Aortic smooth muscle cell (primary cell): ENCODE results near the gene EPS8L1. TPM values are rescaled to one million over a fixed set of nuclear protein-coding genes. Genes with fewer than 3 reads are reported as not detected.

Source experiments
- total RNA-seq: library from RNA; depleted of rRNA; stranded (reverse); fragments of >200 nt; gene quantifications from 2 replicates; pipeline ENCODE4 v1.2.3, GENCODE V29; 2014

The EPS8L1 gene
- total RNA-seq, result 0.53 and 0.75 TPM in 2 replicates

DNA sequence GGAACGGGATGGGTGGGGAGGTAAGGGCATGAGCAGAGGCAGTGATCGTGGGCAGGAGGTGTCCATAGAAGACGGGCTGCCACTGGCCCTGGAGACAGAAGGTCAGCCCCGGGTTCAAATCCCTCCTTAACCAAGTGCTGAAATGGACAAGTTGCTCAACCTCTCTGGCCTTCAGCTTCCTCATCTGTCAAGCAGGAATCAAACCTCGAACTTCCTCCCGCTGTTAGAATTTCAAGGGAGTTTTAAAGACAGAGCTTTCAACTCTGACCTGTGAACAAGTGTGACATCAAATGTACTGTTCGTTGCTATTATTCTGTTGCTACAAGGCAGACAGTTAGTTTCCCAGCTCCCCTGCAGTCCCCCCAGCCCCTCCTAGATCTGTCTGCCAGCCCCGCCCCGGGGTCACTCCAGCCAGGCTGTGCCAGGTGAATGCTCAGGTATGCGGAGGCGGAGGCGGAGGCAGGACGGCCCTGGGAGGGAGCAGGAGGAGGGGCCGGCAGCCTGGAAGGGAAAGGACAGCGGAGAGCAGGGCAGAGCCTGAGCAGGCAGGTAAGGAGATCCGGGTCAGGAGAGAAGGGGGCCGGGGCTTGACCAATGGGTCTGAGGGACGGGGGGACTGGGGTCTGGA, at the start of gene EPS8L1:
Gene EPS8L1, plus strand, starts transcription at position 499 of the 628 bp plus-strand sequence. CDS start 576 bp downstream, outside the sequence.

DNA sequence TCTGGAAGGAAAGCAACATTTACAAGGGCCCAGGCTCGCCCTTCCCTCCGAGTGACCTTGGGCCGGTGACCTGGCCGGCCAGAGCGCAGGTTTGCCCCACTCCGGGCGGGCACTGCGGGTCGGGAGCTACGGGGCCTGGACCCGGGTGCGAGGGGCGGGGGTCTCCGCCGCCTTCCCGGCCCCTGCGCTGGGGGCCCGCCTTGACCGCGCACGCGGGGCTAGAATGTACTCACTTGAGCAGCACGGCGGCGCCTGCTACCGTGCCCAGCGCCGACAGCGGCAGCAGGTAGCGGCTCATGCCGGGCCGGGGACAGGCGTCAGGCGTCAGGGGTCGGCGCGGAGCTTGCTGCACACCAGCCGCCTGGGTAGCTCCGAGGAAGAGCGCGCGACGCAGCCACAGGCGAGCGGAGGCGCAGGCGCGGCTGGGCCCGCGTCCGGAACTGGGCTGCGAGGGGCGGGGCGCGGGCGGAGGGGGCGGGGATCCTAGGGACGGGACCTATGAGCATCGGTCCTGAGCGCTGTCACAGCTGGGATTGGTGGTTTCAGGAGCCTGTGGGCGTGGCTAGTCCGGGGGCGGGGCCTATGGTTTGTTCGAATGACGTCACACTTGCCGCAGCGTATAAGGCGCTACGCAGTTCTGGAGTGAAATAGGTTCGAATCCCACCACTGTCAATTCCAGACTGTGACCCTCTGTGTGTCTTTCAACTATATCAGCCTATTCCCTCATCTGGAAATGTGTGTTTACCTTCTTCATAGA, 12.8 kb upstream of the EPS8L1 start, which contains the start of gene RDH13:
Gene RDH13, minus strand, starts transcription at position 414 of the 757 bp plus-strand sequence. Its CDS starts 116 bp downstream, at position 298.

DNA sequence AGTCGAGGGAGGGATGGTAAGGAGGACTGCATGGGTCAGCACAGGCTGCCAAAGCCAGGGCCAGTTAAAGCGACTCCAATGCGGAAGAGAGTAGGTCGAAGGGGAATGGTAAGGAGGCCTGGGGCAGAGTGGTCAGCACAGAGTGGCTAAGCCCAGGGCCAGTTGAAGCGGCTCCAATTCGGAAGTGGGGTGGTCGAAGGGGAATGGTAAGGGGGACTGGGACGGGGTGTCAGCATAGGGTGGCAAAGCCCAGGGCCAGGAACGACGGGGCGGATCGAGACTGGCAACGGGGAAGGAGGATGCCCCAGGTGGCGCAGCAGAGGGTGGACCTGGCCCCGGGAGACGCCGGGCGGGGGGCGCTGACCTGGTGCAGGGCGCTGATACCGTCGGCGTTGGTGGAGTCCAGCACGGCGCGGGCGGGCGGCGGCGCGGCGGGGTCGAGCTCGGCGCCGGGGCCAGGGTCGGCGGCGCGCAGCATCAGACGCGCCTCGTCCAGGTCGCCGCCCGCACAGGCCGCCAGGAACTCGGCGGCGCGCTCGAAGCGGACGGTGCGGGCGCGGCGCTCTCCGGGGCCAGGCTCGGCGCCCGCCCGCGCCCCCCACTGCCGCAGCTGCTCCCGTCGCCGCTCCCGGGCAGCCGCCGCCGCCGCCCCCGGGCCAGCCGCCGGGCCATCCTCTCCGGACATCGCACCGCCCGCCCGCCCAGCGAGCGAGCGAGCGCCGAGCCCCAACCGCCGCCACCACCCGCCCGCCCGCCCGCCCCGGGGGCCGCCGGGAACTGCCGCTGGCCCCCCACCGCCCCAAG, 41.4 kb downstream of the EPS8L1 start, which contains the start of gene PPP1R12C:
Gene PPP1R12C, minus strand, starts transcription at position 779 of the 804 bp plus-strand sequence. Its CDS starts 94 bp downstream, at position 685.

Other genes starting within 250 kb of the EPS8L1 start
- gene KIR2DS4, start 243.2 kb upstream of the EPS8L1 start, total RNA-seq, result not detected in 2 replicates
- gene KIR3DL2, start 225.4 kb upstream of the EPS8L1 start, total RNA-seq, result not detected in 2 replicates
- gene FCAR, start 201.6 kb upstream of the EPS8L1 start, total RNA-seq, result not detected in 2 replicates
- gene NCR1, start 169.7 kb upstream of the EPS8L1 start, total RNA-seq, result not detected in 2 replicates
- not detected in 2 replicates for gene NLRP7, start 128.3 kb upstream of the EPS8L1 start, total RNA-seq
- gene NLRP2, start 109.5 kb upstream of the EPS8L1 start, total RNA-seq, result 0.13 TPM in 1 of 2 replicates, not detected in the other
- not detected in 2 replicates for gene GP6, start 37.6 kb upstream of the EPS8L1 start, total RNA-seq
- gene RDH13, start 12.7 kb upstream of the EPS8L1 start, total RNA-seq, result 7.3 and 9.5 TPM in 2 replicates
- gene PPP1R12C, start 41.8 kb downstream of the EPS8L1 start, total RNA-seq, result 35.0 and 37.6 TPM in 2 replicates
- 1.2 and 1.7 TPM in 2 replicates for gene TNNT1, start 73.3 kb downstream of the EPS8L1 start, total RNA-seq
- not detected in 2 replicates for gene TNNI3, start 81.9 kb downstream of the EPS8L1 start, total RNA-seq
- gene DNAAF3, start 90.7 kb downstream of the EPS8L1 start, total RNA-seq, result 0.40 and 0.44 TPM in 2 replicates
- under 0.01 and 0.26 TPM in 2 replicates for gene SYT5, start 104.4 kb downstream of the EPS8L1 start, total RNA-seq
- 3.5 and 6.1 TPM in 2 replicates for gene PTPRH, start 133.6 kb downstream of the EPS8L1 start, total RNA-seq
- 0.81 and 1.5 TPM in 2 replicates for gene TMEM86B, start 152.9 kb downstream of the EPS8L1 start, total RNA-seq
- 27.7 and 30.8 TPM in 2 replicates for gene PPP6R1, start 183.1 kb downstream of the EPS8L1 start, total RNA-seq
- gene HSPBP1, start 204.2 kb downstream of the EPS8L1 start, total RNA-seq, result 17.0 and 21.7 TPM in 2 replicates
- gene BRSK1, start 208.1 kb downstream of the EPS8L1 start, total RNA-seq, result 6.7 and 7.6 TPM in 2 replicates
- gene TMEM150B, start 249.5 kb downstream of the EPS8L1 start, total RNA-seq, result not detected in 2 replicates